Naive thymus-derived CD8-positive, alpha-beta T cell (primary cell): ENCODE measurements around the gene CHMP4A. TPM values are rescaled to one million over a fixed set of nuclear protein-coding genes. Genes with fewer than 3 reads are reported as not detected.
"Not testable (repeated sequence)": the region's sequence is repeated elsewhere in the genome, so short reads cannot be mapped to it uniquely, and the experiment has no call there.

Experiments used
- ATAC-seq, 2 donors: fragments of 150-1000 bp; cut with Tn5 transposase in 1 of 2; sonication (Bioruptor Pico), chemical (Tn5 transposase) in 1 of 2; 1 replicate in 1 of 2; 2 replicates in 1 of 2; pipeline ENCODE4 v1.10.0; 2021; ENCODE audit warnings: mild to moderate bottlenecking in 2 of 2, moderate library complexity in 2 of 2
- POLR2A ChIA-PET: fragments of 350-600 bp; sonication (Branson Sonifier 250); formaldehyde crosslinking; loops from one replicate; lab custom pipeline; 2021; ENCODE audit warnings: antibody characterized with exemption; lab: Charles Lee
- DNase-seq, 10 donors: peaks; one replicate each; pipeline versions ENCODE4 v3.0.0 to v3.0.0-alpha.2; 2020 to 2022
- H3K27ac Mint-ChIP-seq, 10 donors: one replicate each; pipeline ENCODE4 v1.8.0; 2020 to 2022; ENCODE audit warnings: mild to moderate bottlenecking in 10 of 10, mixed read lengths in 10 of 10, moderate library complexity in 4 of 10, inconsistent platforms in 1 of 10
- H3K27me3 Mint-ChIP-seq, 5 donors: one replicate each; pipeline ENCODE4 v1.8.0; 2021 to 2022; ENCODE audit warnings: mixed read lengths in 5 of 5
- H3K36me3 Mint-ChIP-seq, 3 donors: one replicate each; pipeline ENCODE4 v1.8.0; 2020 to 2022; ENCODE audit warnings: mixed read lengths in 3 of 3, mild to moderate bottlenecking in 2 of 3, inconsistent platforms in 1 of 3
- H3K4me1 Mint-ChIP-seq, 4 donors: one replicate each; pipeline ENCODE4 v1.8.0; 2021 to 2022; ENCODE audit warnings: mixed read lengths in 4 of 4
- H3K4me3 Mint-ChIP-seq, 10 donors: one replicate each; pipeline ENCODE4 v1.8.0; 2020 to 2022; ENCODE audit warnings: mild to moderate bottlenecking in 10 of 10, mixed read lengths in 10 of 10, moderate library complexity in 6 of 10, inconsistent platforms in 1 of 10
- H3K9me3 Mint-ChIP-seq, 9 donors: one replicate each; pipeline ENCODE4 v1.8.0; 2020 to 2022; ENCODE audit warnings: mixed read lengths in 9 of 9, mild to moderate bottlenecking in 3 of 9, inconsistent platforms in 1 of 9, moderate library complexity in 1 of 9
- polyA plus RNA-seq, 3 donors: library from polyadenylated mRNA; unstranded; fragments of 300-500 nt; fragmentation: Illumina TruSeq; gene quantifications; one replicate each; pipeline ENCODE4 v1.2.3, GENCODE V29; 2021
- total RNA-seq, 8 experiments: library from RNA in 2 of 8; stranded (reverse) in 2 of 8; gene quantifications; one replicate each; pipeline ENCODE4 v1.2.3 and lab custom pipeline; 2021 to 2026

Gene CHMP4A
- total and polyA plus RNA-seq, 5 experiments from 2014 or later, result 99.4 to 144 (median 133) TPM

DNA sequence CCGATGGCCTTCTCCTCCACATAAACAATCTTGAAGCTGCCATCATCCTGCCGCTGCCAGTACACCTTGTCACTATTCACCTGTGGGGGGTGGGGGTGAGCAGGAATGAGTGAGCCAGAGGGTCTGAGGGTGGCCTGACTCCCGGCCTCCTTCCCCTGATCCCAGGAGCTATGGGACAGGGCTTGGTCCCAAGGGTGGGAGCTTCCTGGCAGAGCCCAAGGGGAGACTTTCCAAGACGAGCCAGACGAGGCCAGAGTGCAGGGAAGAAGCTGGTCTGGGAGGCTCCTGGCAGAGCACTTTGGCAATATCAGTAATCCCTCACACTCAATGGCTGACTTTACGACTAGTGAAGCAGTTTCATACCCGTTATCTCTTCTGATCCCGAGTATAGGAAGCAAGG is 42.1 kb upstream of the CHMP4A start:
- Mint-ChIP-seq H3K4me3 (no peak overlapping the region), H3K27ac (no peak overlapping the region), H3K9me3 (no peaks in the 10 kb centered on the region), H3K36me3 (peaks cover 0 to 26% (median 9%) of the 10 kb centered on the region in 3 donors), H3K27me3 (no peaks in the 10 kb centered on the region), H3K4me1 (no peaks in the 10 kb centered on the region)
- ATAC-seq, result no peak
- POLR2A ChIA-PET, result interaction anchor here (1.0 kb wide), 1 partner anchor 15 kb away, joined by 3 read pairs; no protein-coding TSS in a partner anchor
- no peak for DNase-seq

GRCh38 chr14:24254630-24255392 is 41.5 kb upstream of the CHMP4A start:
- Mint-ChIP-seq H3K4me1 (no peaks in the 10 kb centered on the region), H3K27ac (no peak overlapping the region), H3K36me3 (peaks cover 0 to 26% (median 9%) of the 10 kb centered on the region in 3 donors), H3K9me3 (no peaks in the 10 kb centered on the region), H3K4me3 (no peak overlapping the region), H3K27me3 (no peaks in the 10 kb centered on the region)
- POLR2A ChIA-PET, result interaction anchor here (1.0 kb wide), 1 partner anchor 16 kb away, joined by 3 read pairs; no protein-coding TSS in a partner anchor
- DNase-seq (no peak), ATAC-seq (no peak)

DNA sequence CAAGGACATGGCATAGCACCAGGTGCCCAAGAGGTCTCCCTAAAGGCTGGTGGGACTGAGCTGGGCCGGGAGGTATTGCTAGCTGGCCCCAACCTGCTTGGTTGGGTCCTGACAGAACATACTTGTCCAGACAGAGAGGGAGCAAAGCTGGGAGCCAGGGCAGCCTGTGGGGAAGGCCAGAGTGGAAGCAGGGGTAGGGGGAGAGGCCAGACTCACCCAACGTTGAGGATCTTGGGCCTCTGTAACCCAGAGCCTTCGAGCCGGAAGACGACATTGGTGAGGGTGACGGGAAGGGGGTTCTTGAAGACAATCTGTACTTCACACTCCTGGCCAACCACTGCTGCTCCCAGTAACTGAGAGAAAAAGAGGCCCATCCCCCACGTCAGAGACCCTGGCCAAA is 40.6 kb upstream of the CHMP4A start:
- Mint-ChIP-seq H3K36me3 (peaks cover 0 to 30% (median 9%) of the 10 kb centered on the region in 3 donors), H3K27ac (peak overlapping the region in 1 of 10 donors; percentile 82)
- POLR2A ChIA-PET, result interaction anchor here (1.0 kb wide), 1 partner anchor 17 kb away, joined by 3 read pairs; the partner anchor contains the start of gene RABGGTA

DNA sequence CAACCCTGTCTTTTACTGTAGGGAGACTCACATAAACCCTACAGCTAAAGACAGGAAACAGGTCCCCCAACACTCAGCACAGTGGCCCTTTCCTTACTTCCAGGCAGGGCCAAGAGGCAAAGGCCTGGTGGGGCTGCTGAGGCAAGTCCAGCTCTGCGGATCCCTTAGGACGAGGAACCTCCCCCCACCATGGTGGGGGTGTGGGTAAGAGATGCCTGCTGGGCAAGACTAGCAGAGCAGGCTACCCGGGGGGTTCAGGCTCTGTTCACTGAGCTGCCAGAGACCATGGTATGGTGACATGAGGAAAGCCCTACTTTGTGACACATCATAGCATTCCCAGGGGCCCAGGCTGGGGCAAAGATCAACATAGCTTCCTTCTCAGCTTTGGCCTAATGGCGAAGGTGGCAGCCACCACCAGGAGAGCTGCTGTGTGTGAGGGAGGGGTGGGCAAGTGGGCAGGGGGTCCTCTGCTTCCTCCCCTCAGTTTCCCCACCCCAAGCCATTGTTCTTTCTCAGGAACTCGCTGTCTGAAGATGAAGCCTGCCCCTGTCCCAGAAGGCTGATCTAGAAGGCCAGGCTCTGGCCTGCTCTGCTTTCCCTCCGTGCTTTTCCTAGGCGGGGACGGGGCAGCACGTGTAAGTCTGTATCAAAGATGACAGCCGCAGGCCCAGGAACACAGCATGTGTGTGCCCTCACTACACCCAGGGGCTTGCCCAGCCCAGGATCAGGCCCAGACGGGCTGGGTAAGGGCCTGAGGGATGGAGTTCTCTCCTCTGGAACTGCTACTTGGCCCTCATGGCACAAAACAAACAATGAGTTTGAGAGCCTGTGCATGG is 39.2 kb upstream of the CHMP4A start:
- H3K4me1 Mint-ChIP-seq, result peaks cover 0 to 5% (median under 1%) of the 10 kb centered on the region in 4 donors
- no peak for ATAC-seq
- DNase-seq, result no peak
- no peak overlapping the region for H3K4me3 Mint-ChIP-seq
- no peak overlapping the region for H3K27ac Mint-ChIP-seq
- H3K36me3 Mint-ChIP-seq, result peaks cover 0 to 28% (median 9%) of the 10 kb centered on the region in 3 donors
- no peaks in the 10 kb centered on the region for H3K27me3 Mint-ChIP-seq
- POLR2A ChIA-PET, result interaction anchor here (2.4 kb wide), 1 partner anchor 10 kb away, joined by 11 read pairs; the partner anchor contains the start of gene TINF2
- no peaks in the 10 kb centered on the region for H3K9me3 Mint-ChIP-seq

More for the DNA sequence above, 40.6 kb upstream of the CHMP4A start:
- ATAC-seq, result no peak
- Mint-ChIP-seq H3K4me3 (no peak overlapping the region), H3K9me3 (no peaks in the 10 kb centered on the region), H3K27me3 (no peaks in the 10 kb centered on the region), H3K4me1 (no peaks in the 10 kb centered on the region)
- DNase-seq, result no peak

DNA sequence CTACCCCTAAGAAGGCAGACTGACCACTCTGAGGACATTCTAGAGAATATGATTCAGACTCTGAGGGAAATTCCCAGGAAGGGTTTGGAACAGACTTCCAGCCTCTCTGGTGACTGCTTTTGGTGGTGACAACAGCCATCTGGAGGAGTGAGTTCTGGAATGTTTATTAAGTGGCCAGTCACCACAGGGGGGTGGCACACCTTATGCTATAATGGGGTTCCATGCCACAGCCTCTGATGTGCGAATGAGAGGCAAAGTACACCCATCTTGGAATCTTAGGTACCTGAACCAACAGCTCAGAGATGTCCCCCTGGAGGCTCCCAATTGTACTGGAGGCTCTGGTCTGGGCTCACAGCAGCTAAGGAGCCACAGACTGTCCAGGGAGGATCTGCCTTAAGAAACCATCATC is 38.6 kb upstream of the CHMP4A start:
- ATAC-seq, result no peak
- POLR2A ChIA-PET, result interaction anchor here (2.4 kb wide), 1 partner anchor 9 kb away, joined by 11 read pairs; the partner anchor contains the start of gene TINF2
- no peaks in the 10 kb centered on the region for H3K9me3 Mint-ChIP-seq
- peaks cover 0 to 9% (median 2%) of the 10 kb centered on the region in 4 donors for H3K4me1 Mint-ChIP-seq
- DNase-seq, result no peak
- H3K36me3 Mint-ChIP-seq, result peaks cover 0 to 25% (median 9%) of the 10 kb centered on the region in 3 donors
- H3K4me3 Mint-ChIP-seq, result no peak overlapping the region
- no peaks in the 10 kb centered on the region for H3K27me3 Mint-ChIP-seq
- no peak overlapping the region for H3K27ac Mint-ChIP-seq

- no peak for ATAC-seq
- Mint-ChIP-seq H3K4me3 (no peak overlapping the region), H3K4me1 (peaks cover 0 to 13% (median 3%) of the 10 kb centered on the region in 4 donors), H3K27ac (peak overlapping the region in 4 of 10 donors; percentile 1 to 54 (median 38)), H3K27me3 (no peaks in the 10 kb centered on the region), H3K36me3 (peaks cover 0 to 19% (median 6%) of the 10 kb centered on the region in 3 donors), H3K9me3 (no peaks in the 10 kb centered on the region)
- POLR2A ChIA-PET, result no interaction called here
- DNase-seq, result no peak
Measured at GRCh38 chr14:24250354-24250753, 37.1 kb upstream of the CHMP4A start.

- Mint-ChIP-seq H3K9me3 (no peaks in the 10 kb centered on the region), H3K4me3 (no peak overlapping the region), H3K27ac (peak overlapping the region in 1 of 10 donors; percentile 63), H3K27me3 (no peaks in the 10 kb centered on the region), H3K36me3 (peaks cover 0 to 16% (median 2%) of the 10 kb centered on the region in 3 donors), H3K4me1 (peaks cover 0 to 16% (median 6%) of the 10 kb centered on the region in 4 donors)
- ATAC-seq, result no peak
- POLR2A ChIA-PET, result no interaction called here
- no peak for DNase-seq
Measured at GRCh38 chr14:24249230-24250021, 36.1 kb upstream of the CHMP4A start.

- POLR2A ChIA-PET, result interaction anchor here (1.0 to 1.3 kb wide), 2 partner anchors 24 to 32 kb away, joined by 3 to 4 read pairs; partner anchors contain the start of genes MDP1 and RABGGTA
- Mint-ChIP-seq H3K36me3 (peaks cover 0 to 5% (median 0%) of the 10 kb centered on the region in 3 donors), H3K27ac (peak overlapping the region in 6 of 10 donors; percentile 37 to 91 (median 76)), H3K4me1 (peaks cover 6 to 30% (median 18%) of the 10 kb centered on the region in 4 donors), H3K9me3 (no peaks in the 10 kb centered on the region), H3K4me3 (peak overlapping the region in 2 of 10 donors; percentile 1 to 2), H3K27me3 (no peaks in the 10 kb centered on the region)
- ATAC-seq (no peak), DNase-seq (no peak)
Measured at GRCh38 chr14:24247422-24247821, 34.1 kb upstream of the CHMP4A start.

- Mint-ChIP-seq H3K27ac (peak overlapping the region in 8 of 10 donors; percentile 29 to 91 (median 72)), H3K27me3 (no peaks in the 10 kb centered on the region), H3K36me3 (peaks cover 0 to 10% (median 0%) of the 10 kb centered on the region in 3 donors), H3K9me3 (no peaks in the 10 kb centered on the region), H3K4me1 (peaks cover 9 to 37% (median 23%) of the 10 kb centered on the region in 4 donors), H3K4me3 (peak overlapping the region in 3 of 10 donors; percentile 63 to 66 (median 66))
- no peak for DNase-seq
- no peak for ATAC-seq
- POLR2A ChIA-PET, result interaction anchor here (0.9 to 1.3 kb wide), 3 partner anchors 25 to 48 kb away, joined by 3 to 7 read pairs (median 4); partner anchors contain the start of genes MDP1 and RABGGTA
Measured at GRCh38 chr14:24246765-24247212, 33.5 kb upstream of the CHMP4A start.

DNA sequence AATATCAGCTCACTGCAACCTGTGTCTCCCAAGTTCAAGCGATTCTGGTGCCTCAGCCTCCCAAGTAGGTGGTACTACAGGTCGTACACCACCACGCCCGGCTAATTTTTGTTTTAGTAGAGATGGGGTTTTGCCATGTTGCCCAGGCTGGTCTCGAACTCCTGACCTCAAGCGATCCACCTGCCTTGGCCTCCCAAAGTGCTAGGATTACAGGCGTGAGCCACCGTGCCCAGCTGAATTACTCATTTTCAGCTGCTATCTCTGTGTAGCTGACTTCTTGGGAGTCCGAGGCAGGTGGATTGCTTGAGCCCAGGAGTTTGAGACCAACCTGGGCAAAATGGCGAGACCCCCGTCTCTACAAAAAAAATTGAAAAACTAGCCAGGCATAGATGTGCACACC is 32.1 kb upstream of the CHMP4A start:
- not testable (repeated sequence) for DNase-seq, ATAC-seq, H3K27me3 Mint-ChIP-seq, H3K9me3 Mint-ChIP-seq
- Mint-ChIP-seq H3K36me3 (peaks cover 0 to 18% (median 0%) of the 10 kb centered on the region in 3 donors), H3K27ac (peak overlapping the region in 3 of 10 donors; percentile 47 to 75 (median 68)), H3K4me3 (peak overlapping the region in 2 of 10 donors; percentile 15 to 44), H3K4me1 (peaks cover 11 to 51% (median 34%) of the 10 kb centered on the region in 4 donors)
- POLR2A ChIA-PET, result interaction anchor here (0.6 to 1.9 kb wide), 2 partner anchors 90 to 185 kb away, joined by 4 to 6 read pairs; partner anchors contain the start of genes CBLN3 and KHNYN

DNA sequence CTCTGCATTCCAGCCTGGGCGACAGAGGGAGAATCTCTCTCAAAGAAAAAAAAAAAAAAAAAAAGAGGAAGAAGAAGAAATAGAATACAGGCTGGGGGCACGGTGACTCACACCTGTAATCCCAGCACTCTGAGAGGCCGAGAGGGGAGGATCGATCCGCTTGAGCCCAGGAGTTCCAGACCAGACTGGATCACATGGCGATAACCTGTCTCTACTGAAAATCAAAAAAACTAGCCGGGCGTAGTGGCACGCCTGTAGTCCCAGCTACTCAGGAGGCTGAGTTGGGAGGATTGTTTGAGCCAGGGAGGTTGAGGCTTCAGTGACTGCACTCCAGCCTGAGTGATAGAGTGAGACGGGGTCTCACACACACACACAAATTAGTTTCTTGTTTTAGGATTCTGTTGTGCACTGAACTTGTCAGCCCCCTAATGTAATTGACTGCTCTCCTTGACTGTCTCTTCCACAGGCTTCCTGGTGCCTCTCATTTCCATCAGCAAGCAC is 30.1 kb upstream of the CHMP4A start:
- POLR2A ChIA-PET, result interaction anchor here (0.7 to 3.9 kb wide), 19 partner anchors 9 to 290 kb away, joined by 3 to 73 read pairs (median 18); partner anchors contain the start of genes CBLN3, CHMP4A, CIDEB and DCAF11
- H3K27me3 Mint-ChIP-seq, result no peaks in the 10 kb centered on the region
- H3K4me1 Mint-ChIP-seq, result peaks cover 22 to 71% (median 53%) of the 10 kb centered on the region in 4 donors
- H3K27ac Mint-ChIP-seq, result peak overlapping the region; percentile 96 to 100 (median 100)
- peak overlapping the region; percentile 83 to 99 (median 97) for H3K4me3 Mint-ChIP-seq
- no peaks in the 10 kb centered on the region for H3K9me3 Mint-ChIP-seq
- H3K36me3 Mint-ChIP-seq, result peaks cover 0 to 33% (median 0%) of the 10 kb centered on the region in 3 donors
- ATAC-seq (no peak), DNase-seq (peak in 2 of 10 donors; percentile 8 to 18)
